Left ventricle myocardium inferior (tissue), 1 donor: ENCODE measurements around the gene TOM1L2. TPM values are rescaled to one million over a fixed set of nuclear protein-coding genes. Genes with fewer than 3 reads are reported as not detected.

Source experiments
- DNase-seq: peaks from one replicate; pipeline ENCODE4 v3.0.0-alpha.2; 2020
- H3K27ac ChIP-seq: fragments of 200-600 bp; replicated peaks from 2 replicates; pipeline ENCODE4 v1.8.0; 2021
- H3K27me3 ChIP-seq: fragments of 200-600 bp; 2 replicates; pipeline ENCODE4 v1.8.0; 2021; ENCODE audit warnings: low read depth
- H3K36me3 ChIP-seq: fragments of 200-600 bp; 2 replicates; pipeline ENCODE4 v1.8.0; 2021
- H3K4me1 ChIP-seq: fragments of 200-600 bp; 2 replicates; pipeline ENCODE4 v1.8.0; 2021
- H3K4me3 ChIP-seq: fragments of 200-600 bp; 2 replicates; pipeline ENCODE4 v1.8.0; 2021; ENCODE audit warnings: mild to moderate bottlenecking, moderate library complexity
- H3K9me3 ChIP-seq: fragments of 200-600 bp; replicated peaks from 2 replicates; pipeline ENCODE4 v1.8.0; 2021
- intact Hi-C: fragments of 100-400 bp; cut with micrococcal nuclease; formaldehyde crosslinking; loops from one replicate; pipeline ENCODE4 v1.11.0; 2022
- total RNA-seq: library from RNA; stranded (reverse); fragmentation: NEBNext Ultra II Directional; extraction: Animal tissue kit (Norgen Biotek cat#: 25700); gene quantifications from one replicate; pipeline ENCODE4 v1.2.1, GENCODE V29; 2021
- TF ChIP-seq, protein P1 (sequence below): fragments of 200-600 bp; IDR thresholded peaks from 2 replicates; pipeline ENCODE4 v1.8.0; 2021; ENCODE audit warnings: antibody characterized with exemption, mild to moderate bottlenecking, borderline replicate concordance
- donor health status: DM: no; HTN: yes; CAD: no; lungs with severe emphysema.

TOM1L2 gene
- total RNA-seq, 1 donor from 2014 or later, result 284 TPM

GRCh38 chr17:17989081-17989480 lies 16.9 kb upstream of the TOM1L2 start:
- Histone ChIP-seq H3K36me3 (no peaks in the 10 kb centered on the region), H3K27me3 (no peaks in the 10 kb centered on the region), H3K4me3 (no peak overlapping the region), H3K4me1 (no peaks in the 10 kb centered on the region), H3K9me3 (no peaks in the 10 kb centered on the region), H3K27ac (no peak overlapping the region)
- intact Hi-C loops, result no loop called here
- TF ChIP-seq, protein P1, sequence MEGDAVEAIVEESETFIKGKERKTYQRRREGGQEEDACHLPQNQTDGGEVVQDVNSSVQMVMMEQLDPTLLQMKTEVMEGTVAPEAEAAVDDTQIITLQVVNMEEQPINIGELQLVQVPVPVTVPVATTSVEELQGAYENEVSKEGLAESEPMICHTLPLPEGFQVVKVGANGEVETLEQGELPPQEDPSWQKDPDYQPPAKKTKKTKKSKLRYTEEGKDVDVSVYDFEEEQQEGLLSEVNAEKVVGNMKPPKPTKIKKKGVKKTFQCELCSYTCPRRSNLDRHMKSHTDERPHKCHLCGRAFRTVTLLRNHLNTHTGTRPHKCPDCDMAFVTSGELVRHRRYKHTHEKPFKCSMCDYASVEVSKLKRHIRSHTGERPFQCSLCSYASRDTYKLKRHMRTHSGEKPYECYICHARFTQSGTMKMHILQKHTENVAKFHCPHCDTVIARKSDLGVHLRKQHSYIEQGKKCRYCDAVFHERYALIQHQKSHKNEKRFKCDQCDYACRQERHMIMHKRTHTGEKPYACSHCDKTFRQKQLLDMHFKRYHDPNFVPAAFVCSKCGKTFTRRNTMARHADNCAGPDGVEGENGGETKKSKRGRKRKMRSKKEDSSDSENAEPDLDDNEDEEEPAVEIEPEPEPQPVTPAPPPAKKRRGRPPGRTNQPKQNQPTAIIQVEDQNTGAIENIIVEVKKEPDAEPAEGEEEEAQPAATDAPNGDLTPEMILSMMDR, result no peak
- DNase-seq, result no peak

DNA sequence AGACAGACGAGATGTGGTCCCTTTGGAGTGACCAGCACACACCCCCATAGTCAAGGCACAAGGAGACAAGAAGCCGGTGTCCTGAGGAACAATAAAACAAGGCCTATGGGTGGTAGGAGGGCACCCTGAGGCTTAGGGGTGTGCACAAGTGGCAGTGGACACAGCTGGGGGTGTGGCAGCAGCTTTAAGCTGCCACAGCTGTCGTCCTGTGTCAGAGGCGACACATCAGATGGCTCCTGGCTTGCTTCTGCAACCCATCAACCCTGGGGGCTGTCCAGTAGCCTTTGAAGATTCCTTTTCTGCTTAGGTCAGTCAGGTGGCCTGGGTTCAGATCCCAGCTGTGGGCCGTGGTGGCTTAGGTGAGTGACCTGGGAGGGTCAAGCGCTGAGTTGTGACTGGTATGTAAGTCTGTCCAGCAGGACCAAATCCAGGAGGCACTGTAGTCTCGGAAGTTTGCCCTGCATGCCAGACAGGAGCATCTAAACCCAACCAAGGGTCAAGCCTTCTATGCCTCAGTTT lies 16.3 kb upstream of the TOM1L2 start:
- Histone ChIP-seq H3K4me1 (no peaks in the 10 kb centered on the region), H3K9me3 (no peaks in the 10 kb centered on the region), H3K4me3 (no peak overlapping the region), H3K27ac (no peak overlapping the region), H3K36me3 (no peaks in the 10 kb centered on the region), H3K27me3 (no peaks in the 10 kb centered on the region)
- TF ChIP-seq, protein P1, result no peak
- no peak for DNase-seq
- intact Hi-C loops, result no loop called here

- intact Hi-C loops, result no loop called here
- TF ChIP-seq, protein P1, result no peak
- no peak overlapping the region for H3K4me3 ChIP-seq
- H3K27ac ChIP-seq, result no peak overlapping the region
- H3K4me1 ChIP-seq, result no peaks in the 10 kb centered on the region
- H3K36me3 ChIP-seq, result no peaks in the 10 kb centered on the region
- H3K27me3 ChIP-seq, result no peaks in the 10 kb centered on the region
- H3K9me3 ChIP-seq, result no peaks in the 10 kb centered on the region
- no peak for DNase-seq
These were observed 15.7 kb upstream of the TOM1L2 start for GRCh38 chr17:17987901-17988300.

- H3K27ac ChIP-seq, result no peak overlapping the region
- DNase-seq, result no peak
- no peaks in the 10 kb centered on the region for H3K4me1 ChIP-seq
- H3K4me3 ChIP-seq, result no peak overlapping the region
- H3K36me3 ChIP-seq, result no peaks in the 10 kb centered on the region
- intact Hi-C loops, result no loop called here
- H3K9me3 ChIP-seq, result no peaks in the 10 kb centered on the region
- TF ChIP-seq, protein P1, result no peak
- H3K27me3 ChIP-seq, result no peaks in the 10 kb centered on the region
These were observed 15.1 kb upstream of the TOM1L2 start for GRCh38 chr17:17987187-17987896.

GRCh38 chr17:17985555-17985954 lies 13.4 kb upstream of the TOM1L2 start:
- intact Hi-C loops, result no loop called here
- Histone ChIP-seq H3K9me3 (no peaks in the 10 kb centered on the region), H3K27ac (no peak overlapping the region), H3K4me1 (no peaks in the 10 kb centered on the region), H3K36me3 (no peaks in the 10 kb centered on the region), H3K27me3 (no peaks in the 10 kb centered on the region), H3K4me3 (no peak overlapping the region)
- TF ChIP-seq, protein P1, result peak; percentile 19
- no peak for DNase-seq
